HL-60 (cell line): ENCODE measurements around the gene MAPK9.

Source experiments
- DNase-seq, 2 experiments: peaks; one replicate each; pipeline ENCODE4 v3.0.0-alpha.2; 2010 to 2020; ENCODE audit warnings: low read depth in 1 of 2, low spot score in 1 of 2
- H3K27ac ChIP-seq: fragments of 250-450 bp; sonication (Bioruptor Pico); replicated peaks from 2 replicates; pipeline ENCODE4 v1.5.1; 2020; ENCODE audit warnings: mild to moderate bottlenecking, moderate library complexity
- H3K27me3 ChIP-seq: fragments of 250-450 bp; sonication (Bioruptor Pico); 2 replicates; pipeline ENCODE4 v1.5.1; 2021; ENCODE audit warnings: mild to moderate bottlenecking, moderate library complexity; ENCODE audit not compliant: insufficient read depth, poor library complexity, severe bottlenecking
- H3K4me3 ChIP-seq: replicated peaks from 2 replicates; pipeline ENCODE4 v1.5.1; 2011; ENCODE audit warnings: mild to moderate bottlenecking, control low read depth, low read length; ENCODE audit not compliant: insufficient read depth
- GABPA ChIP-seq: IDR thresholded peaks from 2 replicates; pipeline ENCODE4 v1.6.1; 2012; ENCODE audit warnings: low read depth
- POLR2AphosphoS5 ChIP-seq: IDR thresholded peaks from 2 replicates; pipeline ENCODE4 v1.6.1; 2012; ENCODE audit warnings: low read depth
- SPI1 ChIP-seq: IDR thresholded peaks from 2 replicates; pipeline ENCODE4 v1.6.1; 2012; ENCODE audit warnings: low read depth, mild to moderate bottlenecking, borderline replicate concordance
- long read RNA-seq: library from polyadenylated mRNA; unstranded; transcript quantifications from one replicate; pipeline ENCODE4 v2.0.0, GENCODE V29; 2020
- TF ChIP-seq, protein P1 (sequence below): IDR thresholded peaks from 2 replicates; pipeline ENCODE4 v1.6.1; 2012; ENCODE audit warnings: low read depth; ENCODE audit not compliant: insufficient replicate concordance
- TF ChIP-seq, protein P2 (sequence below): IDR thresholded peaks from one replicate; pipeline ENCODE4 v1.5.1; 2011; ENCODE audit warnings: low read length, control low read depth, inconsistent platforms; ENCODE audit not compliant: insufficient read depth

The MAPK9 gene
- long read RNA-seq, partial matches to known transcripts = 2 of 7 reads
- long read RNA-seq, other reads (novel, unspliced or antisense) = 4 of 7 reads

DNA sequence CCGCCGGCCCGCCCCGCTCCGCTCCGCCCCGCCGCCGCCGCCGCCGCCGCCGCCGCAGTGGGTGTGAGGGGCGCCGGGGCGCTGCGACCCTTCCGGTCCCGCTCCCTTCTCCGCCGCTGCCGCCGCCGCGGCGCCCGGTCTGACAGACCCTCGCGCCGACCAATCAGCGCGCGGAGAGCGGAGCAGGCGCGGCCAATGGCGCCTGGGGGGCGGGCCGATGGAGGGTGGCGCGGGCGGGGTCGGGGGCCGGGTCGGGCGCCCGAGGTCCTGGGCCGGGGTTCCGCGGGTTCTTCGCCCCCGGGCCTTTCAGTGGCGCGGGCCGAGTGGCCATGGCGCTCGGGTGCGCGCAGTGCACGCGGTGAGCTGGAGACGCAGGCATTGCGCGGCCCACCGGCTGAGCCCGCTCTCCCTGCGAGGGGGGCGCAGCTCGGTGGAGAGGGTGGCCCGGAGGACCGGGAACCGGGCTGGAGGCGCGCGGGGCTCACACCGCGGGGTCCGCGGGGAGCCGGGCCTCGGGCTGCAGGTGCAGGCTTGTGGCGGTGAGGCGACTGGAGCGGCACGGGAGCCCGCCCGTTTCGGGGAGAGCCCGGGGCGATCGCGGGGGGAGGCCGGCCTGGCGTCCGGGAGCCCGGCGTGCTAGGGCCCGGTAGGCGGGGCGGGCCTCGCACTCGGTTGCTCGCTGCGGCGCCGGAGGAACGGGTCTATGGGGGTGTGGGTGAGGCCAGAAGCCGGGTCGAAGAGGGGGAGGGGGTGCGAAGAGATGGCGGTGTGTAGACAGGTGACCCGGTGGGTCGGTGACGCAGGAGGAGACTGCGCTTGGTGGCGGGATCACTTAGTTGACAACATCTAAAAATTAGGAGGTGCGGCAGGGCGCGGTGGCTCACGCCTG lies at the start of gene MAPK9:
Gene MAPK9 (minus strand): TSS at position 141 of the 889 bp plus-strand sequence. CDS start 11,522 bp downstream, outside the sequence.
- Histone ChIP-seq H3K27ac (peak within 1 kb of the TSS; percentile 51), H3K4me3 (peak within 1 kb of the TSS; percentile 83), H3K27me3 (no peaks in the 10 kb centered on the region)
- peak; percentile 70 to 75 for DNase-seq
- no peak for TF ChIP-seq GABPA

DNA sequence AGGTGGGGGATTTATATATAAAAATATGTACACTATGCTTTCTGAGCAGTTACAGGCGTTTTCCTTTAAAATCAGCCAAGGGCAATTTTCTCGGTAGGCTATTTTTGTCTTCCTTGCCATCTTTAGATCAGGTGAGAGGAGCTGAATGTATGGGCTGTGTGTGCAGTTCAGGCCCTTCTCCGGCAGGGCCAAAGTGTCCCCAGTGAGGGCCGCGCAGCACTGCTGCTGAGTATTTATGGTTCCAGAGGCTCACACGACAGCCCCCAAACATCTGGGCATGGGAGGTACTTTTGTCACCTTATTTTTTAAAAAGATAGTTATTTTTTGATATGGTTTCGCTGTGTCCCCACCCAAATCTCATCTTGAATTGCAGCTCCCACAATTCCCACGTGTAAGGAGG lies 49.7 kb upstream of the MAPK9 start:
- TF ChIP-seq POLR2AphosphoS5 = no peak
- TF ChIP-seq SPI1 = no peak
- TF ChIP-seq, protein P1, sequence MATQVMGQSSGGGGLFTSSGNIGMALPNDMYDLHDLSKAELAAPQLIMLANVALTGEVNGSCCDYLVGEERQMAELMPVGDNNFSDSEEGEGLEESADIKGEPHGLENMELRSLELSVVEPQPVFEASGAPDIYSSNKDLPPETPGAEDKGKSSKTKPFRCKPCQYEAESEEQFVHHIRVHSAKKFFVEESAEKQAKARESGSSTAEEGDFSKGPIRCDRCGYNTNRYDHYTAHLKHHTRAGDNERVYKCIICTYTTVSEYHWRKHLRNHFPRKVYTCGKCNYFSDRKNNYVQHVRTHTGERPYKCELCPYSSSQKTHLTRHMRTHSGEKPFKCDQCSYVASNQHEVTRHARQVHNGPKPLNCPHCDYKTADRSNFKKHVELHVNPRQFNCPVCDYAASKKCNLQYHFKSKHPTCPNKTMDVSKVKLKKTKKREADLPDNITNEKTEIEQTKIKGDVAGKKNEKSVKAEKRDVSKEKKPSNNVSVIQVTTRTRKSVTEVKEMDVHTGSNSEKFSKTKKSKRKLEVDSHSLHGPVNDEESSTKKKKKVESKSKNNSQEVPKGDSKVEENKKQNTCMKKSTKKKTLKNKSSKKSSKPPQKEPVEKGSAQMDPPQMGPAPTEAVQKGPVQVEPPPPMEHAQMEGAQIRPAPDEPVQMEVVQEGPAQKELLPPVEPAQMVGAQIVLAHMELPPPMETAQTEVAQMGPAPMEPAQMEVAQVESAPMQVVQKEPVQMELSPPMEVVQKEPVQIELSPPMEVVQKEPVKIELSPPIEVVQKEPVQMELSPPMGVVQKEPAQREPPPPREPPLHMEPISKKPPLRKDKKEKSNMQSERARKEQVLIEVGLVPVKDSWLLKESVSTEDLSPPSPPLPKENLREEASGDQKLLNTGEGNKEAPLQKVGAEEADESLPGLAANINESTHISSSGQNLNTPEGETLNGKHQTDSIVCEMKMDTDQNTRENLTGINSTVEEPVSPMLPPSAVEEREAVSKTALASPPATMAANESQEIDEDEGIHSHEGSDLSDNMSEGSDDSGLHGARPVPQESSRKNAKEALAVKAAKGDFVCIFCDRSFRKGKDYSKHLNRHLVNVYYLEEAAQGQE = no peak
- TF ChIP-seq GABPA = no peak
- TF ChIP-seq, protein P2, sequence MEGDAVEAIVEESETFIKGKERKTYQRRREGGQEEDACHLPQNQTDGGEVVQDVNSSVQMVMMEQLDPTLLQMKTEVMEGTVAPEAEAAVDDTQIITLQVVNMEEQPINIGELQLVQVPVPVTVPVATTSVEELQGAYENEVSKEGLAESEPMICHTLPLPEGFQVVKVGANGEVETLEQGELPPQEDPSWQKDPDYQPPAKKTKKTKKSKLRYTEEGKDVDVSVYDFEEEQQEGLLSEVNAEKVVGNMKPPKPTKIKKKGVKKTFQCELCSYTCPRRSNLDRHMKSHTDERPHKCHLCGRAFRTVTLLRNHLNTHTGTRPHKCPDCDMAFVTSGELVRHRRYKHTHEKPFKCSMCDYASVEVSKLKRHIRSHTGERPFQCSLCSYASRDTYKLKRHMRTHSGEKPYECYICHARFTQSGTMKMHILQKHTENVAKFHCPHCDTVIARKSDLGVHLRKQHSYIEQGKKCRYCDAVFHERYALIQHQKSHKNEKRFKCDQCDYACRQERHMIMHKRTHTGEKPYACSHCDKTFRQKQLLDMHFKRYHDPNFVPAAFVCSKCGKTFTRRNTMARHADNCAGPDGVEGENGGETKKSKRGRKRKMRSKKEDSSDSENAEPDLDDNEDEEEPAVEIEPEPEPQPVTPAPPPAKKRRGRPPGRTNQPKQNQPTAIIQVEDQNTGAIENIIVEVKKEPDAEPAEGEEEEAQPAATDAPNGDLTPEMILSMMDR = no peak
- H3K27me3 ChIP-seq = no peaks in the 10 kb centered on the region
- H3K4me3 ChIP-seq = no peak overlapping the region
- no peak for DNase-seq
- H3K27ac ChIP-seq = no peak overlapping the region

GRCh38 chr5:180340856-180341255 lies 49.0 kb upstream of the MAPK9 start:
- no peak overlapping the region for H3K27ac ChIP-seq
- no peak for TF ChIP-seq GABPA
- TF ChIP-seq, protein P2 = no peak
- no peak for TF ChIP-seq POLR2AphosphoS5
- TF ChIP-seq SPI1 = no peak
- TF ChIP-seq, protein P1 = no peak

DNA sequence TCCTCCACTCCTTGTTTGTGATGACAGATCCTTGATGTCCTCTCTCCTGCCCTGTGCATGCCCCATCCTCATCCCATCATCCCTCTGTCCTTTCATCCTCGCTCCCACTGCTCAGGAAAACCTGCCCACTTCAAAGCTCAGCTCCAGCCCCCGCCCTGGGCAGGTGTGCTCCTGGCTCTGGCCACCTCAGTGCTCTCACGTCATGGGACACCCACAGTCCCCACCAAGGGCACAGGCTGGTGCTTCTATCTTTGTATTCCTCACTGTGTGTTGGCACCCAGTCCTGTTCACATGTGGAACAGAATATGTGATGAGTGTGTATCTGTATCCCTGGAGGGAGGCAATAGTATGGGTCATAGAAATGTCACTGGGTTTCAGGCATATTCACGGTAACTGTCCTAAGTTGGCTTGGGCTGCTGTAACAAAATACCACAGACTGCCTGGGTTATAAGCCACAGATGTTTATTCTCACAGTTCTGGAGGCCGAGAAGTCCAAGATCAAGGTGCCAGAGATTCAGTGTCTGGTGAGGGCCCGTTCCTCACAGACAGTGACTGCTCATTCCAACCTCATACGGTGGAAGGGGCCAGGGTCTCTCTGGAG lies 47.8 kb upstream of the MAPK9 start:
- Histone ChIP-seq H3K4me3 (no peak overlapping the region), H3K27ac (no peak overlapping the region), H3K27me3 (no peaks in the 10 kb centered on the region)
- no peak for DNase-seq
- TF ChIP-seq, protein P1 = no peak
- TF ChIP-seq POLR2AphosphoS5 (no peak), SPI1 (no peak), GABPA (no peak)
- TF ChIP-seq, protein P2 = no peak

More at GRCh38 chr5:180340856-180341255, 49.0 kb upstream of the MAPK9 start:
- H3K27me3 ChIP-seq = no peaks in the 10 kb centered on the region
- H3K4me3 ChIP-seq = no peak overlapping the region
- no peak for DNase-seq
